K562 (cell line): ENCODE data around the gene SLC4A2. TPM values are rescaled to one million over a fixed set of nuclear protein-coding genes. Genes with fewer than 3 reads are reported as not detected.

Source experiments
- ATAC-seq: fragments of 200-7000 bp; cut with Tn5 transposase; 3 replicates; pipeline ENCODE4 v1.9.1; 2020; ENCODE audit warnings: moderate library complexity
- BruUV-seq: library from RNA; stranded (reverse); fragments of 400-500 nt; replicated peaks from 2 replicates; lab custom pipeline; 2021; lab: Mats Ljungman, UMichigan
- CTCF ChIA-PET: fragments of 300-600 bp; formaldehyde crosslinking; extraction: SDS; loops from one replicate; lab custom pipeline; 2021; ENCODE audit warnings: low intra/inter-chr PET ratio; lab: Yijun Ruan, JAX
- POLR2A ChIA-PET: fragments of 300-600, 350-650 bp; sonication (Branson Sonifier 250); formaldehyde crosslinking; extraction: SDS; loops from one replicate; lab custom pipeline; 2021; ENCODE audit warnings: antibody characterized with exemption, inconsistent platforms; lab: Yijun Ruan, JAX
- DNase-seq, 4 experiments: peaks; one replicate each; pipeline versions ENCODE4 v3.0.0 to v3.0.0-alpha.2; 2011 to 2018; ENCODE audit warnings: low spot score in 3 of 4, mixed read lengths in 3 of 4; ENCODE audit errors: extremely low read depth in 1 of 4
- FAIRE-seq: peaks from 2 replicates; lab custom pipeline; 2011; peaks lifted over from hg19 to GRCh38; lab: Jason Lieb, UNC
- H2AFZ ChIP-seq: 2 replicates; pipeline ENCODE4 v1.6.0; 2011; ENCODE audit warnings: low read depth, low read length, control low read depth, inconsistent platforms
- H3K27ac ChIP-seq: fragments of 200-600 bp; 3 replicates; pipeline ENCODE4 v1.8.0; 2011; ENCODE audit warnings: low read depth, mild to moderate bottlenecking, control low read depth, inconsistent platforms, low read length, moderate library complexity, mixed read lengths; ENCODE audit errors: extremely low read depth
- H3K27me3 ChIP-seq, 2 experiments: fragments of 300-600 bp in 1 of 2; 2 replicates in 1 of 2; 3 replicates in 1 of 2; pipeline versions ENCODE4 v1.6.0 to v1.8.0; 2011; ENCODE audit warnings: inconsistent platforms in 2 of 2, low read length in 2 of 2, mild to moderate bottlenecking in 1 of 2, mixed read lengths in 1 of 2, moderate library complexity in 1 of 2; ENCODE audit not compliant: control insufficient read depth in 2 of 2, insufficient read depth in 2 of 2
- H3K36me3 ChIP-seq: fragments of 300-600 bp; 3 replicates; pipeline ENCODE4 v1.8.0; 2011; ENCODE audit warnings: mild to moderate bottlenecking, low read length, inconsistent platforms; ENCODE audit not compliant: control insufficient read depth, insufficient read depth
- H3K4me1 ChIP-seq, 2 experiments: fragments of 200-600 bp in 1 of 2; replicated peaks in 1 of 2; 2 replicates in 1 of 2; 3 replicates in 1 of 2; pipeline versions ENCODE4 v1.5.1 to v1.8.0; 2011; ENCODE audit warnings: inconsistent platforms in 2 of 2, low read length in 2 of 2, mild to moderate bottlenecking in 1 of 2, mixed read lengths in 1 of 2, moderate library complexity in 1 of 2; ENCODE audit not compliant: control insufficient read depth in 2 of 2, insufficient read depth in 2 of 2
- H3K4me2 ChIP-seq: 2 replicates; pipeline ENCODE4 v1.6.1; 2011; ENCODE audit warnings: low read length, control low read depth, inconsistent platforms, mixed read lengths; ENCODE audit not compliant: insufficient read depth
- H3K4me3 ChIP-seq: fragments of 200-600 bp; sonication (generic), shearing (Covaris generic); 2 replicates; pipeline ENCODE4 v1.5.1; 2016; ENCODE audit warnings: control low read depth, inconsistent platforms
- H3K79me2 ChIP-seq: fragments of 200-600 bp; 3 replicates; pipeline ENCODE4 v1.8.0; 2011; ENCODE audit warnings: low read length, inconsistent platforms; ENCODE audit not compliant: control insufficient read depth, insufficient read depth
- H3K9ac ChIP-seq, 2 experiments: 2 replicates each; pipeline versions ENCODE4 v1.6.0 to v1.6.1; 2011; ENCODE audit warnings: low read depth in 2 of 2, low read length in 2 of 2, control low read depth in 1 of 2, inconsistent platforms in 1 of 2, mild to moderate bottlenecking in 1 of 2, mixed read lengths in 1 of 2; ENCODE audit not compliant: insufficient read depth in 1 of 2
- H3K9me1 ChIP-seq: one replicate; pipeline ENCODE4 v1.6.0; 2011; ENCODE audit warnings: inconsistent platforms, mild to moderate bottlenecking, low read length, moderate library complexity; ENCODE audit not compliant: control insufficient read depth, insufficient read depth
- H3K9me3 ChIP-seq: replicated peaks from 2 replicates; pipeline ENCODE4 v1.5.1; 2011; ENCODE audit warnings: low read depth, low read length, inconsistent platforms; ENCODE audit not compliant: control insufficient read depth, insufficient read depth
- H4K20me1 ChIP-seq: replicated peaks from 2 replicates; pipeline ENCODE4 v1.6.1; 2011; ENCODE audit warnings: low read length, inconsistent platforms, mixed read lengths; ENCODE audit not compliant: control insufficient read depth, insufficient read depth
- CEBPZ ChIP-seq: fragments of 150-350 bp; IDR thresholded peaks from 2 replicates; pipeline ENCODE4 v1.6.1; 2014; ENCODE audit warnings: low read depth, mild to moderate bottlenecking, low read length, borderline replicate concordance
- DNMT1 ChIP-seq: fragments of 450-650 bp; IDR thresholded peaks from 2 replicates; pipeline ENCODE4 v1.6.1; 2016; ENCODE audit warnings: antibody characterized with exemption, mild to moderate bottlenecking
- FOXM1 ChIP-seq, 2 experiments: fragments of 450-650 bp in 1 of 2; sonication (generic) in 1 of 2; formaldehyde crosslinking in 1 of 2; IDR thresholded peaks; 2 replicates each; pipeline versions ENCODE4 v1.6.1 to v1.9.0; 2017 to 2022; ENCODE audit warnings: low read depth in 2 of 2, mild to moderate bottlenecking in 2 of 2, missing genetic modification reagents in 1 of 2, moderate library complexity in 1 of 2
- KDM1A ChIP-seq, 2 experiments: fragments of 450-650 bp; IDR thresholded peaks; 2 replicates each; pipeline ENCODE4 v1.6.1; 2016; ENCODE audit warnings: mild to moderate bottlenecking in 2 of 2
- NFE2 ChIP-seq: IDR thresholded peaks from 2 replicates; pipeline ENCODE4 v1.6.1; 2014; ENCODE audit warnings: antibody characterized with exemption, low read depth
- OTX1 ChIP-seq: fragments of 450-650 bp; formaldehyde crosslinking; IDR thresholded peaks from 2 replicates; pipeline ENCODE4 v1.4.0; 2022; ENCODE audit warnings: mild to moderate bottlenecking
- PTBP1 ChIP-seq: fragments of 200-400 bp; formaldehyde crosslinking; IDR thresholded peaks from 2 replicates; pipeline ENCODE4 v1.6.1; 2017; ENCODE audit warnings: low read depth, low read length
- RB1 ChIP-seq: fragments of 450-650 bp; IDR thresholded peaks from 2 replicates; pipeline ENCODE4 v1.6.1; 2017; ENCODE audit warnings: low read depth, mild to moderate bottlenecking
- TAF7 ChIP-seq: fragments of 450-650 bp; IDR thresholded peaks from 2 replicates; pipeline ENCODE4 v1.6.1; 2016; ENCODE audit warnings: missing genetic modification characterization, missing compliant biosample characterization
- THRB ChIP-seq: fragments of 450-650 bp; formaldehyde crosslinking; conservative IDR thresholded peaks from 2 replicates; pipeline ENCODE4 v1.4.0; 2022; ENCODE audit warnings: mild to moderate bottlenecking, missing genetic modification characterization
- TRIM24 ChIP-seq, 2 experiments: fragments of 450-650 bp; IDR thresholded peaks; 2 replicates each; pipeline ENCODE4 v1.6.1; 2016
- ZBTB7A ChIP-seq: IDR thresholded peaks from 2 replicates; pipeline ENCODE4 v1.6.1; 2011; ENCODE audit warnings: low read depth, mild to moderate bottlenecking, low read length, moderate library complexity, borderline replicate concordance; ENCODE audit not compliant: control insufficient read depth
- ZNF24 ChIP-seq: fragments of 450-650 bp; IDR thresholded peaks from 2 replicates; pipeline ENCODE4 v1.6.1; 2016
- ZNF830 ChIP-seq: fragments of 250-450 bp; sonication (Bioruptor Pico); IDR thresholded peaks from 2 replicates; pipeline ENCODE4 v1.5.0; 2021; ENCODE audit warnings: mild to moderate bottlenecking
- WGBS: fragments of 100-300 bp; shearing (Covaris generic); methylation state at CpG from one replicate; pipeline ENCODE4 v1.1.6; 2016; ENCODE audit warnings: low coverage, mixed read lengths; ENCODE audit not compliant: insufficient coverage; ENCODE audit errors: missing lambda C conversion rate; 5-methylcytosine and 5-hydroxymethylcytosine counted together
- in situ Hi-C: fragments of 300-500 bp; cut with MboI; formaldehyde crosslinking; loops from 4 replicates; pipeline ENCODE4 v1.15.0; 2018; ENCODE audit warnings: inconsistent platforms, mixed read lengths
- intact Hi-C: fragments of 100-400 bp; cut with micrococcal nuclease; formaldehyde crosslinking; loops from 2 replicates; pipeline ENCODE4 v1.14.2; 2022
- polyA plus RNA-seq, 8 experiments: library from polyadenylated mRNA; depleted of rRNA in 4 of 8; stranded (reverse) in 5 of 8; unstranded in 3 of 8; fragments of >200 nt; fragmentation: Nextera tagmentation in 2 of 8; fragmentation: Illumina TruSeq in 1 of 8; extraction: Ambion mirVana in 2 of 8; extraction: Trizol in 1 of 8; gene quantifications; 2 replicates each; pipeline versions ENCODE4 v1.2.1 to v1.2.3, GENCODE V29; 2011 to 2014; ENCODE audit warnings: inconsistent platforms in 1 of 8, missing spikeins in 1 of 8
- total RNA-seq, 7 experiments: library from RNA; depleted of rRNA in 6 of 7; stranded (reverse); fragments of >200 nt in 6 of 7; fragmentation: Illumina TruSeq in 2 of 7; extraction: Trizol in 2 of 7; gene quantifications; 2 replicates each; pipeline versions ENCODE4 v1.2.1 to v1.2.3, GENCODE V29; 2011 to 2021; ENCODE audit warnings: low replicate concordance in 1 of 7
- TF ChIP-seq, protein P1 (sequence below): fragments of 450-650 bp; formaldehyde crosslinking; IDR thresholded peaks from 2 replicates; pipeline ENCODE4 v1.4.0; 2020; ENCODE audit warnings: mild to moderate bottlenecking, mixed read lengths

Gene SLC4A2
- total and polyA plus RNA-seq, 9 of the 15 experiments (the other 6 are each of a cell fraction or from before 2014, with no cell fraction given), result 11.4 to 375 (median 130) TPM

GRCh38 chr7:151113344-151114150 lies 54.2 kb downstream of the SLC4A2 start:
- H3K9me1 ChIP-seq, result peaks cover 14% of the 10 kb centered on the region
- H3K4me1 ChIP-seq, result peaks cover 41 to 79% of the 10 kb centered on the region in 2 experiments
- peaks cover 57% of the 10 kb centered on the region; the same call in 2 of the 3 replicates for H3K36me3 ChIP-seq
- FAIRE-seq, result peak; percentile 89
- H3K4me3 ChIP-seq, result no peak overlapping the region
- CTCF ChIA-PET, result interaction anchor here (0.5 to 0.6 kb wide), 3 partner anchors 53 to 1199 kb away, joined by 4 to 6 read pairs (median 5); no protein-coding TSS in a partner anchor
- H2AFZ ChIP-seq, result no peak overlapping the region
- peak; percentile 80 to 87 (median 84) for DNase-seq
- H3K9ac ChIP-seq, result peak overlapping the region in 1 of 2 experiments; percentile 49; a peak in 2 of 4 replicates
- H3K27ac ChIP-seq, result peak overlapping the region; percentile 56; the same call in 2 of the 3 replicates
- no peaks in the 10 kb centered on the region for H3K9me3 ChIP-seq
- 32% methylated on average over 13 of the region's 13 CpGs for WGBS
- intact Hi-C loops, result loop anchor here (5.0 kb wide), 2 partner anchors 151 to 216 kb away; no protein-coding TSS in a partner anchor
- in situ Hi-C loops, result no loop called here
- ATAC-seq, result peak; percentile 58
- H3K4me2 ChIP-seq, result peak overlapping the region; percentile 22; the same call in 1 of the 2 replicates
- no TSS peak for BruUV-seq
- POLR2A ChIA-PET, result no interaction called here
- H3K79me2 ChIP-seq, result peaks cover 74% of the 10 kb centered on the region
- peaks cover 74% of the 10 kb centered on the region for H4K20me1 ChIP-seq
- no peaks in the 10 kb centered on the region for H3K27me3 ChIP-seq
- TF ChIP-seq ZNF830 (CRISPR knock-in tag) (no peak), RB1 (no peak), CEBPZ (no peak), OTX1 (CRISPR knock-in tag) (no peak), TRIM24 (IDR thresholded peaks at IDR 0.05) (no peak), PTBP1 (no peak), FOXM1 (IDR thresholded peaks at IDR 0.05; ENCODE audit: low read depth) (no peak), FOXM1 (CRISPR knock-in tag; IDR thresholded peaks at IDR 0.05; ENCODE audit: low read depth) (no peak), ZNF24 (no peak), THRB (CRISPR knock-in tag) (no peak), NFE2 (no peak), ZBTB7A (no peak; the same call in 1 of the 2 replicates), KDM1A (IDR thresholded peaks at IDR 0.05) (no peak; a peak in 2 of 4 replicates), TAF7 (no peak), DNMT1 (no peak)
- TF ChIP-seq, protein P1, sequence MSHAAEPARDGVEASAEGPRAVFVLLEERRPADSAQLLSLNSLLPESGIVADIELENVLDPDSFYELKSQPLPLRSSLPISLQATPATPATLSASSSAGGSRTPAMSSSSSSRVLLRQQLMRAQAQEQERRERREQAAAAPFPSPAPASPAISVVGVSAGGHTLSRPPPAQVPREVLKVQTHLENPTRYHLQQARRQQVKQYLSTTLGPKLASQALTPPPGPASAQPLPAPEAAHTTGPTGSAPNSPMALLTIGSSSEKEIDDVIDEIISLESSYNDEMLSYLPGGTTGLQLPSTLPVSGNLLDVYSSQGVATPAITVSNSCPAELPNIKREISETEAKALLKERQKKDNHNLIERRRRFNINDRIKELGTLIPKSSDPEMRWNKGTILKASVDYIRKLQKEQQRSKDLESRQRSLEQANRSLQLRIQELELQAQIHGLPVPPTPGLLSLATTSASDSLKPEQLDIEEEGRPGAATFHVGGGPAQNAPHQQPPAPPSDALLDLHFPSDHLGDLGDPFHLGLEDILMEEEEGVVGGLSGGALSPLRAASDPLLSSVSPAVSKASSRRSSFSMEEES (CRISPR knock-in tag), result no peak
